K562 (cell line): ENCODE measurements around the gene CREB3L2. TPM values are rescaled to one million over a fixed set of nuclear protein-coding genes. Genes with fewer than 3 reads are reported as not detected.

ENCODE experiments used
- CEBPG ChIP-seq, 3 experiments: fragments of 200-800 bp in 1 of 3; sonication (Bioruptor generic) in 1 of 3; sonication (generic) in 1 of 3; formaldehyde crosslinking in 1 of 3; IDR thresholded peaks in 2 of 3; conservative IDR thresholded peaks in 1 of 3; 2 replicates each; pipeline versions ENCODE4 v1.6.1 to v1.8.0; 2016 to 2022; ENCODE audit warnings: missing compliant biosample characterization in 2 of 3, missing genetic modification characterization in 2 of 3, mild to moderate bottlenecking in 1 of 3, missing genetic modification reagents in 1 of 3
- E2F1 ChIP-seq: sonication (generic); formaldehyde crosslinking; IDR thresholded peaks from 2 replicates; pipeline ENCODE4 v1.8.1; 2023; ENCODE audit warnings: mild to moderate bottlenecking, missing genetic modification reagents, moderate library complexity
- IRF9 ChIP-seq: fragments of 450-650 bp; IDR thresholded peaks from 2 replicates; pipeline ENCODE4 v1.6.1; 2016; ENCODE audit warnings: missing biosample characterization, missing genetic modification characterization
- L3MBTL2 ChIP-seq: fragments of 450-650 bp; IDR thresholded peaks from 2 replicates; pipeline ENCODE4 v1.6.1; 2016; ENCODE audit warnings: mild to moderate bottlenecking, moderate library complexity
- ZNF318 ChIP-seq, 2 experiments: fragments of 450-650 bp; IDR thresholded peaks; 2 replicates each; pipeline ENCODE4 v1.6.1; 2016; ENCODE audit warnings: mild to moderate bottlenecking in 2 of 2, borderline replicate concordance in 1 of 2, low read depth in 1 of 2, moderate library complexity in 1 of 2
- ZNF584 ChIP-seq: fragments of 200-800 bp; sonication (Bioruptor generic); IDR thresholded peaks from 2 replicates; pipeline ENCODE4 v1.6.1; 2016; ENCODE audit warnings: low read depth, mild to moderate bottlenecking, missing genetic modification characterization, missing compliant biosample characterization
- ZNF780A ChIP-seq: fragments of 250-450 bp; sonication (Bioruptor Pico); IDR thresholded peaks from 2 replicates; pipeline ENCODE4 v1.5.0; 2021; ENCODE audit warnings: mild to moderate bottlenecking
- polyA plus RNA-seq, 8 experiments: library from polyadenylated mRNA; depleted of rRNA in 4 of 8; stranded (reverse) in 5 of 8; unstranded in 3 of 8; fragments of >200 nt; fragmentation: Nextera tagmentation in 2 of 8; fragmentation: Illumina TruSeq in 1 of 8; extraction: Ambion mirVana in 2 of 8; extraction: Trizol in 1 of 8; gene quantifications; 2 replicates each; pipeline versions ENCODE4 v1.2.1 to v1.2.3, GENCODE V29; 2011 to 2014; ENCODE audit warnings: inconsistent platforms in 1 of 8, missing spikeins in 1 of 8
- total RNA-seq, 7 experiments: library from RNA; depleted of rRNA in 6 of 7; stranded (reverse); fragments of >200 nt in 6 of 7; fragmentation: Illumina TruSeq in 2 of 7; extraction: Trizol in 2 of 7; gene quantifications; 2 replicates each; pipeline versions ENCODE4 v1.2.1 to v1.2.3, GENCODE V29; 2011 to 2021; ENCODE audit warnings: low replicate concordance in 1 of 7

Gene CREB3L2
- total and polyA plus RNA-seq, 9 of the 15 experiments (the other 6 are each of a cell fraction or from before 2014, with no cell fraction given): 7.1 to 45.6 (median 15.8) TPM

- no peak for TF ChIP-seq CEBPG (CRISPR knock-in tag; IDR thresholded peaks at IDR 0.05)
- peak in 1 of 2 experiments; percentile 31; a peak in 1 of 4 replicates for TF ChIP-seq CEBPG (tag; conservative IDR thresholded peaks at IDR 0.05 in 1 of 2, IDR thresholded peaks at IDR 0.05 in 1 of 2)
- TF ChIP-seq E2F1: no peak
- peak; percentile 84 to 87; a peak in 3 of 4 replicates for TF ChIP-seq ZNF318 (IDR thresholded peaks at IDR 0.05; ENCODE audit: borderline replicate concordance in 1 of 2, low read depth in 1 of 2)
- peak; percentile 86; the same call in 1 of the 2 replicates for TF ChIP-seq ZNF584 (CRISPR knock-in tag)
- TF ChIP-seq IRF9 (tag): no peak
- TF ChIP-seq ZNF780A (CRISPR knock-in tag): no peak
- no peak; the same call in 1 of the 2 replicates for TF ChIP-seq L3MBTL2
Measured at GRCh38 chr7:137962875-137963507, 38.9 kb downstream of the CREB3L2 start (continued).
